Lower lobe of right lung (tissue), 2 donors: ENCODE measurements around the gene EPS8L2. TPM values are rescaled to one million over a fixed set of nuclear protein-coding genes. Genes with fewer than 3 reads are reported as not detected.
A peak's percentile ranks its signal among the peaks of the same experiment; 100 is the strongest.

ENCODE experiments used
- ATAC-seq, 2 donors: fragments of 200-7000 bp; cut with Tn5 transposase; one replicate each; pipeline ENCODE4 v1.9.1; 2020 to 2022; ENCODE audit warnings: mild to moderate bottlenecking in 2 of 2, moderate library complexity in 2 of 2
- DNase-seq: peaks from one replicate; pipeline ENCODE4 v3.0.0-alpha.2; 2020
- H3K27ac ChIP-seq: fragments of 200-600 bp; one replicate; pipeline ENCODE4 v1.8.0; 2022
- H3K27me3 ChIP-seq: fragments of 200-600 bp; one replicate; pipeline ENCODE4 v1.8.0; 2022; ENCODE audit warnings: low read depth
- H3K36me3 ChIP-seq: fragments of 200-600 bp; one replicate; pipeline ENCODE4 v1.8.0; 2022; ENCODE audit warnings: mild to moderate bottlenecking
- H3K4me1 ChIP-seq: fragments of 200-600 bp; one replicate; pipeline ENCODE4 v1.8.0; 2022
- H3K4me3 ChIP-seq: fragments of 200-600 bp; one replicate; pipeline ENCODE4 v1.8.0; 2022; ENCODE audit warnings: mild to moderate bottlenecking
- H3K9me3 ChIP-seq: fragments of 200-600 bp; one replicate; pipeline ENCODE4 v1.8.0; 2022
- CTCF ChIP-seq: fragments of 200-600 bp; IDR thresholded peaks from one replicate; pipeline ENCODE4 v1.8.0; 2022; ENCODE audit warnings: antibody characterized with exemption, mild to moderate bottlenecking
- intact Hi-C: fragments of 100-400 bp; cut with DNase I; formaldehyde crosslinking; loops from one replicate; pipeline ENCODE4 v1.11.0; 2022
- total RNA-seq: library from RNA; stranded (reverse); fragmentation: NEBNext Ultra II Directional; extraction: Animal tissue kit (Norgen Biotek cat#: 25700); gene quantifications from one replicate; pipeline ENCODE4 v1.2.1, GENCODE V29; 2021
- donor health status: DM: no; HTN: yes; CAD: no; lungs with severe emphysema.

The EPS8L2 gene
- total RNA-seq, 1 donor from 2014 or later: 156 TPM

DNA sequence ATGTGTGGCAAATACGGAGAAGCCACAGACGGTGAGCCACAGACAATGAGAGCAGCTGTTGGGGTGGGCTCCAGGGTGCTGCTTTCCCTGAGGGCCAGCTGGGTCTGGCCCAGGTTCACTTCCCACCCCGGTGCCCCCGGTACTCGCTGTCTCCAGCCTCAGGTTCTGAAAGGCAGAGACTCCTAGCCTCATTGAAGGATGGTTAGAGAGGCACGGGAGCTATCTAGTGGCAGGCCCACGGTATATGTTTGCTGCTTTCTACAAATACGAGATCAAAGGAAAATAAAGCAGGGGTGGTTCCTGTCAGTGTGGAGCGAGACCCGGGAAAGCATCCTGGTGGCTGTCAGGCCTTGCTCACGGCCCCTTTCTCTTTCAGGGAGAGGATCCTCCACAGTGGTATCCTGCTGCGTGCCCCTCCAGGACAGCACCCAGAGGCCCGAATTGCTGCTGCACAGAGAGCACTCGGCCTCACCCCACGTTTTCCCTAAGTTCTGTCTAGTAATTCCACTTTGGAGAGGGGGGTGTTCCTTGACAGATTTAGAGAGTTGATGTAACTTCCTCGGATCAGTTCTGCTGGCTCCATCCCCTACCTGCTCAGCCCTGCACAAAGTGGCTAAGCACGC, 7.4 kb upstream of the EPS8L2 start:
- DNase-seq: no peak
- Histone ChIP-seq H3K27ac (no peak overlapping the region), H3K4me3 (no peak overlapping the region), H3K27me3 (no peaks in the 10 kb centered on the region), H3K4me1 (peaks cover 47% of the 10 kb centered on the region), H3K36me3 (peaks cover 25% of the 10 kb centered on the region), H3K9me3 (no peaks in the 10 kb centered on the region)
- ATAC-seq: no peak
- TF ChIP-seq CTCF: no peak
- intact Hi-C loops: no loop called here

GRCh38 chr11:699116-699508, 6.9 kb upstream of the EPS8L2 start:
- Histone ChIP-seq H3K27ac (no peak overlapping the region), H3K27me3 (no peaks in the 10 kb centered on the region), H3K4me3 (no peak overlapping the region), H3K4me1 (peaks cover 48% of the 10 kb centered on the region), H3K36me3 (peaks cover 25% of the 10 kb centered on the region), H3K9me3 (no peaks in the 10 kb centered on the region)
- intact Hi-C loops: no loop called here
- TF ChIP-seq CTCF: no peak
- DNase-seq (no peak), ATAC-seq (no peak)

DNA sequence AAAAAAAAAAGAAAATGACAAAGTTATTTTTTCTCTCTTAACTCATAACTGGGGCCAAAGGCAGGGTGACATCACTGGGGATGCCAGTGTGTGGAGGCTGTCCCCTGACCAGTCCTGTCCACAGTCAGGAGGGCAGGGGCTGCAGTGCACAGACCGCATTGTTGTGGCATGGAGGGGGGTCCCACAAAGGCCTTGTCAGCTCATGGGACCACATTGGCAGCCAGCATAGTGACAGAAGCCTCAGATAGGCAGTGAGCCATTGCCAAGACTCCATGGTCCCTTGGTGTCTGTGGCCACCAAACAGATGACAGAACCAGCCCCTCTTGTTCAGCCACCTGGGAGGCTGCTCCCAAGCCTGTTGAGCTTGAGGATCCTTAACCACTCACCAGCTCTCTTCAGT, 6.3 kb upstream of the EPS8L2 start:
- Histone ChIP-seq H3K9me3 (no peaks in the 10 kb centered on the region), H3K4me3 (no peak overlapping the region), H3K36me3 (peaks cover 25% of the 10 kb centered on the region), H3K27me3 (no peaks in the 10 kb centered on the region), H3K27ac (no peak overlapping the region), H3K4me1 (peaks cover 54% of the 10 kb centered on the region)
- intact Hi-C loops: no loop called here
- DNase-seq (no peak), ATAC-seq (no peak)
- no peak for TF ChIP-seq CTCF

DNA sequence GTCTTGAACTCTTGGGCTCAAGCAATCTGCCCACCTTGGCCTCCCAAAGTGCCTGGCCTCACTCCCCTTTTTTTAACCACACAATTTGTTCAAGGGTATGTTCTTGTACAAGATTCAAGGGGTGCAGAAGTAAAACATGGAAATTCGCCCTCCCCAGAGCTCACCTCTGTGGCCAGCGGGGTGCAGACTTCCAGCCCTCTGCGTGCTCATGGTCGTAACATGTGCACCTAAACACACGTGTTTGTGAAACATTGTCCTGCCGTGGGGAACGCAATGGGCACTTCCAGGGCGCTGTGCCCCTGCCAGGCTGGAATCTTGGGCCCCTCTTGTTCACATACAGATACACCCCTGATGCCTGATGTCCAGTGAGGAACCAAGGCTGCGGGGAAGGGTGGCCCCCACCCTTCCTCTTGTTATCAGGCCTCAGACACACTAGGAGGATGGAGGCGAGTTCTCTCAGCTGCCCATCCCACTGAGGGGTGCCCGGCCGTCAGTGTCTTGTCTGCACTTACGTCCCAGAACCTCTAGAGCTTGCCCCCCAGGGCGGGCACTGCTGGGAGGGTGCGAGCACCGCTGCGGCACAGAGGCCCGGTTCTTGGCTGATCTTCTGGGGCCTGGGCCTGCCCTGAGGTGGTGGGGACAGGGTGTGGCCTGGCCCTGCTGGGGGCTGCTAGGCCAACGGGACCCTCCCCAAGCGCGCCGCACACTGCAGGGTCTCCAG, 4.1 kb upstream of the EPS8L2 start:
- TF ChIP-seq CTCF: no peak
- intact Hi-C loops: no loop called here
- Histone ChIP-seq H3K4me1 (peaks cover 65% of the 10 kb centered on the region), H3K4me3 (no peak overlapping the region), H3K27me3 (peaks cover 16% of the 10 kb centered on the region), H3K9me3 (no peaks in the 10 kb centered on the region), H3K27ac (peak overlapping the region; percentile 68), H3K36me3 (peaks cover 25% of the 10 kb centered on the region)
- ATAC-seq (no peak), DNase-seq (no peak)

DNA sequence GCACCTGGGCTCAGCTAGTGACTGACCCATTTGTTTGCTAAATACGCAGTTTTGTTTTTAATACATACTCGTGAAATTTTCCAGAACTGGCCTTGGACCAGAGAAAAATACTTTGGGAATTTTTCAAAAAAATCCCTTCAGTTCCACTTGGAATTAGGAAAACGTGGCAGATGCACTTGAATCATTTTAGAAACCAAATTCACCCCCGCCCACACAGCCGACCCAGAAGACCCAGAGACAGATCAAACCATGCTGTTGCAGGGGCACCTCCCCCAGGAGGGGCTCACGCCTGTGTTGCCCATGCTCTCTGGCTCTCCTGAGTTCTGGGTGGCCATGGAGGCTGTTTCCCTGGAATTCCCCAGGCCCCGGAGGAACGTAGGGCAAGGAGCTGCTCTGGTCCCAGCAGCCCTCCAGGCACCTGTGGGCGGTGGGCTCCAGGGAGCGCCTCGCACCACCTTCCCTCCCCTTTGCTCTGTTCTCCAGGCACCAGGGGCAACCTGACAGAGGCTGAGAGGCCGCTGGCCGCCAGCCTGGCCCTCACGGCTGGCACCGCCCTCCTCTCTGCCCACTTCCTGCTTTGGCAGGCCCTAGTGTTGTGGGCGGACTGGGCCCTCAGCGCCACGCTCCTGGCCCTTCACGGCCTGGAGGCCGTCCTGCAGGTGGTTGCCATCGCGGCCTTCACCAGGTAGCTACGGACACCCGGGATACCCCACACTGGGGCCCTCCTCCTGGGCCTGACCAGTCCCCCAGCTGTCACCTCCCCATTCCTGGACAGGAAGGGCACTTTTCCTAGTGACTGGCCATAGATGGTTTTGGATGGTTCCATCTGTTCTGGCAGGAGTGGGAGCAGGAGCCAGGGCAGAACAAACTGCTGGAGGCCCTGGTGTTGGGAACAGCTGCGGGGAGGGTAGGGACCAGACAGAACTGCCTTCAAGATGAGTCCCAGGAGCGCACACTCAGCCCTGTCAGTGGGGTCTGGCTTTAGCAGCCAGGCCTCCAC, 3.3 kb upstream of the EPS8L2 start:
- H3K27me3 ChIP-seq: peaks cover 24% of the 10 kb centered on the region
- peaks cover 25% of the 10 kb centered on the region for H3K36me3 ChIP-seq
- ATAC-seq: peak; percentile 69 to 70
- peaks cover 65% of the 10 kb centered on the region for H3K4me1 ChIP-seq
- H3K9me3 ChIP-seq: no peaks in the 10 kb centered on the region
- intact Hi-C loops: no loop called here
- no peak for TF ChIP-seq CTCF
- peak overlapping the region; percentile 0 for H3K4me3 ChIP-seq
- peak overlapping the region; percentile 68 for H3K27ac ChIP-seq
- peak; percentile 91 for DNase-seq
